ENCODE data around the gene HEG1. TPM values are rescaled to one million over a fixed set of nuclear protein-coding genes. Genes with fewer than 3 reads are reported as not detected.

HEG1 gene
- 2.9 TPM for polyA plus RNA-seq (2013)

- WGBS (ENCODE audit: insufficient coverage), result 5% methylated on average over 52 of the region's 67 CpGs
- Histone ChIP-seq H3K36me3 (ENCODE audit: control insufficient read depth in 4 of 4, insufficient read depth in 4 of 4, low read length in 3 of 4) (no peaks in the 10 kb centered on the region), H3K27me3 (replicated peaks in 2 of 5; ENCODE audit: control insufficient read depth in 4 of 5, insufficient read depth in 5 of 5, low read length in 4 of 5) (peaks cover 0 to 4% (median 0%) of the 10 kb centered on the region in 5 experiments), H3K27ac (ENCODE audit: insufficient read depth in 1 of 2, low read depth in 1 of 2, low read length in 2 of 2, poor library complexity in 1 of 2, severe bottlenecking in 2 of 2) (no peak within 1 kb of the TSS), H3K4me3 (ENCODE audit: control insufficient read depth in 1 of 7, extremely low read depth in 1 of 7, insufficient read depth in 4 of 7, low read depth in 2 of 7, low read length in 6 of 7) (peak within 1 kb of the TSS; percentile 54 to 97 (median 87)), H3K4me1 (ENCODE audit: control extremely low read depth in 1 of 4, control insufficient read depth in 4 of 4, insufficient read depth in 4 of 4, low read length in 3 of 4) (peaks cover 2 to 44% (median 35%) of the 10 kb centered on the region in 4 experiments), H3K9me3 (ENCODE audit: control extremely low read depth in 1 of 5, control insufficient read depth in 4 of 5, insufficient read depth in 2 of 5, low read depth in 1 of 5, low read length in 4 of 5) (no peaks in the 10 kb centered on the region)
- peak; percentile 48 to 72 (median 65) for DNase-seq
- ChIA-PET POLR2A (no interaction called here), CTCF (no interaction called here)
Observed at GRCh38 chr3:125055913-125056745, at the start of gene HEG1. HEG1 (minus strand) TSS chr3:125055997; CDS start chr3:125055890, 107 bp downstream.

- 100% methylated on average over 1 of the region's 1 CpG for WGBS (ENCODE audit: insufficient coverage)
- no peaks in the 10 kb centered on the region for H3K4me1 ChIP-seq (ENCODE audit: control extremely low read depth in 1 of 4, control insufficient read depth in 4 of 4, insufficient read depth in 4 of 4, low read length in 3 of 4)
- H3K36me3 ChIP-seq (ENCODE audit: control insufficient read depth in 4 of 4, insufficient read depth in 4 of 4, low read length in 3 of 4), result no peaks in the 10 kb centered on the region
- H3K9me3 ChIP-seq (ENCODE audit: control extremely low read depth in 1 of 5, control insufficient read depth in 4 of 5, insufficient read depth in 2 of 5, low read depth in 1 of 5, low read length in 4 of 5), result no peaks in the 10 kb centered on the region
- no peak overlapping the region for H3K4me3 ChIP-seq (ENCODE audit: control insufficient read depth in 1 of 7, extremely low read depth in 1 of 7, insufficient read depth in 4 of 7, low read depth in 2 of 7, low read length in 6 of 7)
- no peak for DNase-seq
- POLR2A ChIA-PET, result no interaction called here
- no peak overlapping the region for H3K27ac ChIP-seq (ENCODE audit: insufficient read depth in 1 of 2, low read depth in 1 of 2, low read length in 2 of 2, poor library complexity in 1 of 2, severe bottlenecking in 2 of 2)
- H3K27me3 ChIP-seq (replicated peaks in 2 of 5; ENCODE audit: control insufficient read depth in 4 of 5, insufficient read depth in 5 of 5, low read length in 4 of 5), result no peaks in the 10 kb centered on the region
- CTCF ChIA-PET, result no interaction called here
Observed at GRCh38 chr3:125105116-125105515, 49.3 kb upstream of the HEG1 start.

- Histone ChIP-seq H3K27ac (ENCODE audit: insufficient read depth in 1 of 2, low read depth in 1 of 2, low read length in 2 of 2, poor library complexity in 1 of 2, severe bottlenecking in 2 of 2) (no peak overlapping the region), H3K27me3 (replicated peaks in 2 of 5; ENCODE audit: control insufficient read depth in 4 of 5, insufficient read depth in 5 of 5, low read length in 4 of 5) (no peaks in the 10 kb centered on the region), H3K9me3 (ENCODE audit: control extremely low read depth in 1 of 5, control insufficient read depth in 4 of 5, insufficient read depth in 2 of 5, low read depth in 1 of 5, low read length in 4 of 5) (peaks cover 0 to 3% (median 0%) of the 10 kb centered on the region in 5 experiments), H3K36me3 (ENCODE audit: control insufficient read depth in 4 of 4, insufficient read depth in 4 of 4, low read length in 3 of 4) (no peaks in the 10 kb centered on the region), H3K4me3 (ENCODE audit: control insufficient read depth in 1 of 7, extremely low read depth in 1 of 7, insufficient read depth in 4 of 7, low read depth in 2 of 7, low read length in 6 of 7) (no peak overlapping the region), H3K4me1 (ENCODE audit: control extremely low read depth in 1 of 4, control insufficient read depth in 4 of 4, insufficient read depth in 4 of 4, low read length in 3 of 4) (no peaks in the 10 kb centered on the region)
- CTCF ChIA-PET, result no interaction called here
- WGBS (ENCODE audit: insufficient coverage), result no CpG with 5 or more reads among the region's 1 CpG
- no peak for DNase-seq
- POLR2A ChIA-PET, result no interaction called here
Observed at GRCh38 chr3:125104639-125105038, 48.8 kb upstream of the HEG1 start.

- H3K27me3 ChIP-seq (replicated peaks in 2 of 5; ENCODE audit: control insufficient read depth in 4 of 5, insufficient read depth in 5 of 5, low read length in 4 of 5), result no peaks in the 10 kb centered on the region
- H3K4me3 ChIP-seq (ENCODE audit: control insufficient read depth in 1 of 7, extremely low read depth in 1 of 7, insufficient read depth in 4 of 7, low read depth in 2 of 7, low read length in 6 of 7), result no peak overlapping the region
- ChIA-PET CTCF (no interaction called here), POLR2A (interaction anchor here (0.6 kb wide), 1 partner anchor 318 kb away, joined by 3 read pairs; no protein-coding TSS in a partner anchor)
- H3K9me3 ChIP-seq (ENCODE audit: control extremely low read depth in 1 of 5, control insufficient read depth in 4 of 5, insufficient read depth in 2 of 5, low read depth in 1 of 5, low read length in 4 of 5), result peaks cover 0 to 4% (median 3%) of the 10 kb centered on the region in 5 experiments
- H3K27ac ChIP-seq (ENCODE audit: insufficient read depth in 1 of 2, low read depth in 1 of 2, low read length in 2 of 2, poor library complexity in 1 of 2, severe bottlenecking in 2 of 2), result no peak overlapping the region
- no peaks in the 10 kb centered on the region for H3K36me3 ChIP-seq (ENCODE audit: control insufficient read depth in 4 of 4, insufficient read depth in 4 of 4, low read length in 3 of 4)
- no peaks in the 10 kb centered on the region for H3K4me1 ChIP-seq (ENCODE audit: control extremely low read depth in 1 of 4, control insufficient read depth in 4 of 4, insufficient read depth in 4 of 4, low read length in 3 of 4)
- 100% methylated on average over 1 of the region's 1 CpG for WGBS (ENCODE audit: insufficient coverage)
- DNase-seq, result no peak
Observed at GRCh38 chr3:125103406-125103805, 47.6 kb upstream of the HEG1 start.

GRCh38 chr3:125102470-125102869 lies 46.7 kb upstream of the HEG1 start:
- H3K27me3 ChIP-seq (replicated peaks in 2 of 5; ENCODE audit: control insufficient read depth in 4 of 5, insufficient read depth in 5 of 5, low read length in 4 of 5), result no peaks in the 10 kb centered on the region
- CTCF ChIA-PET, result no interaction called here
- no peaks in the 10 kb centered on the region for H3K4me1 ChIP-seq (ENCODE audit: control extremely low read depth in 1 of 4, control insufficient read depth in 4 of 4, insufficient read depth in 4 of 4, low read length in 3 of 4)
- peaks cover 0 to 4% (median 3%) of the 10 kb centered on the region in 5 experiments for H3K9me3 ChIP-seq (ENCODE audit: control extremely low read depth in 1 of 5, control insufficient read depth in 4 of 5, insufficient read depth in 2 of 5, low read depth in 1 of 5, low read length in 4 of 5)
- 96% methylated on average over 6 of the region's 6 CpGs for WGBS (ENCODE audit: insufficient coverage)
- POLR2A ChIA-PET, result no interaction called here
- H3K27ac ChIP-seq (ENCODE audit: insufficient read depth in 1 of 2, low read depth in 1 of 2, low read length in 2 of 2, poor library complexity in 1 of 2, severe bottlenecking in 2 of 2), result no peak overlapping the region
- no peak for DNase-seq
- H3K36me3 ChIP-seq (ENCODE audit: control insufficient read depth in 4 of 4, insufficient read depth in 4 of 4, low read length in 3 of 4), result no peaks in the 10 kb centered on the region
- H3K4me3 ChIP-seq (ENCODE audit: control insufficient read depth in 1 of 7, extremely low read depth in 1 of 7, insufficient read depth in 4 of 7, low read depth in 2 of 7, low read length in 6 of 7), result no peak overlapping the region

GRCh38 chr3:125098611-125099291 lies 43.0 kb upstream of the HEG1 start:
- ChIA-PET POLR2A (no interaction called here), CTCF (no interaction called here)
- Histone ChIP-seq H3K4me3 (ENCODE audit: control insufficient read depth in 1 of 7, extremely low read depth in 1 of 7, insufficient read depth in 4 of 7, low read depth in 2 of 7, low read length in 6 of 7) (no peak overlapping the region), H3K27me3 (replicated peaks in 2 of 5; ENCODE audit: control insufficient read depth in 4 of 5, insufficient read depth in 5 of 5, low read length in 4 of 5) (no peaks in the 10 kb centered on the region), H3K9me3 (ENCODE audit: control extremely low read depth in 1 of 5, control insufficient read depth in 4 of 5, insufficient read depth in 2 of 5, low read depth in 1 of 5, low read length in 4 of 5) (peaks cover 0 to 4% (median 3%) of the 10 kb centered on the region in 5 experiments), H3K4me1 (ENCODE audit: control extremely low read depth in 1 of 4, control insufficient read depth in 4 of 4, insufficient read depth in 4 of 4, low read length in 3 of 4) (no peaks in the 10 kb centered on the region), H3K36me3 (ENCODE audit: control insufficient read depth in 4 of 4, insufficient read depth in 4 of 4, low read length in 3 of 4) (no peaks in the 10 kb centered on the region), H3K27ac (ENCODE audit: insufficient read depth in 1 of 2, low read depth in 1 of 2, low read length in 2 of 2, poor library complexity in 1 of 2, severe bottlenecking in 2 of 2) (no peak overlapping the region)
- DNase-seq, result no peak
- 94% methylated on average over 2 of the region's 4 CpGs for WGBS (ENCODE audit: insufficient coverage)

- Histone ChIP-seq H3K27ac (ENCODE audit: insufficient read depth in 1 of 2, low read depth in 1 of 2, low read length in 2 of 2, poor library complexity in 1 of 2, severe bottlenecking in 2 of 2) (no peak overlapping the region), H3K4me3 (ENCODE audit: control insufficient read depth in 1 of 7, extremely low read depth in 1 of 7, insufficient read depth in 4 of 7, low read depth in 2 of 7, low read length in 6 of 7) (no peak overlapping the region), H3K9me3 (ENCODE audit: control extremely low read depth in 1 of 5, control insufficient read depth in 4 of 5, insufficient read depth in 2 of 5, low read depth in 1 of 5, low read length in 4 of 5) (peaks cover 0 to 11% (median 0%) of the 10 kb centered on the region in 5 experiments), H3K36me3 (ENCODE audit: control insufficient read depth in 4 of 4, insufficient read depth in 4 of 4, low read length in 3 of 4) (no peaks in the 10 kb centered on the region), H3K27me3 (replicated peaks in 2 of 5; ENCODE audit: control insufficient read depth in 4 of 5, insufficient read depth in 5 of 5, low read length in 4 of 5) (no peaks in the 10 kb centered on the region), H3K4me1 (ENCODE audit: control extremely low read depth in 1 of 4, control insufficient read depth in 4 of 4, insufficient read depth in 4 of 4, low read length in 3 of 4) (no peaks in the 10 kb centered on the region)
- CTCF ChIA-PET, result no interaction called here
- POLR2A ChIA-PET, result no interaction called here
- DNase-seq, result no peak
Observed at GRCh38 chr3:125090649-125091048, 34.9 kb upstream of the HEG1 start.

Data from common myeloid progenitor, CD34-positive (primary cell).